GM23248 (cell line): Measurements from ENCODE around the gene FAM111A. TPM values are rescaled to one million over a fixed set of nuclear protein-coding genes. Genes with fewer than 3 reads are reported as not detected.
"Not testable (repeated sequence)": the region's sequence is repeated elsewhere in the genome, so short reads cannot be mapped to it uniquely, and the experiment has no call there.

Experiments
- DNase-seq: peaks from one replicate; pipeline ENCODE4 v3.0.0-alpha.2; 2015
- H2AFZ ChIP-seq: fragments of 200-600 bp; sonication (generic); 2 replicates; pipeline ENCODE4 v1.6.1; 2016; ENCODE audit warnings: antibody characterized with exemption
- H3F3A ChIP-seq: fragments of 200-600 bp; sonication (generic); 2 replicates; pipeline ENCODE4 v1.6.1; 2016; ENCODE audit warnings: mild to moderate bottlenecking, antibody characterized with exemption, mixed run types; ENCODE audit not compliant: insufficient read depth
- H3K27ac ChIP-seq: fragments of 200-600 bp; sonication (generic); 2 replicates; pipeline ENCODE4 v1.5.1; 2016; ENCODE audit warnings: mild to moderate bottlenecking
- H3K27me3 ChIP-seq: fragments of 200-600 bp; sonication (generic); replicated peaks from 2 replicates; pipeline ENCODE4 v1.6.1; 2016; ENCODE audit warnings: mild to moderate bottlenecking; ENCODE audit not compliant: insufficient read depth
- H3K36me3 ChIP-seq: fragments of 200-600 bp; sonication (generic); 2 replicates; pipeline ENCODE4 v1.6.1; 2016; ENCODE audit warnings: low read depth, mild to moderate bottlenecking
- H3K4me1 ChIP-seq: fragments of 200-600 bp; sonication (generic); 2 replicates; pipeline ENCODE4 v1.6.1; 2016; ENCODE audit warnings: mild to moderate bottlenecking; ENCODE audit not compliant: insufficient read depth
- H3K4me2 ChIP-seq: fragments of 200-600 bp; sonication (generic); one replicate; pipeline ENCODE4 v1.6.1; 2016; ENCODE audit warnings: mild to moderate bottlenecking; ENCODE audit not compliant: unreplicated experiment
- H3K4me3 ChIP-seq: fragments of 200-600 bp; sonication (generic); 2 replicates; pipeline ENCODE4 v1.5.1; 2016; ENCODE audit warnings: mild to moderate bottlenecking
- H3K79me2 ChIP-seq: fragments of 200-600 bp; sonication (generic); 2 replicates; pipeline ENCODE4 v1.6.1; 2016; ENCODE audit warnings: mild to moderate bottlenecking; ENCODE audit not compliant: insufficient read depth
- H3K9ac ChIP-seq: fragments of 200-600 bp; sonication (generic); 2 replicates; pipeline ENCODE4 v1.6.1; 2016; ENCODE audit warnings: mild to moderate bottlenecking
- H3K9me2 ChIP-seq: fragments of 200-600 bp; sonication (generic); 2 replicates; pipeline ENCODE4 v1.6.1; 2016; ENCODE audit warnings: mixed run types, mild to moderate bottlenecking, moderate library complexity; ENCODE audit not compliant: insufficient read depth
- H3K9me3 ChIP-seq: fragments of 200-600 bp; sonication (generic); one replicate; pipeline ENCODE4 v1.6.1; 2017; ENCODE audit warnings: low read depth
- H4K20me1 ChIP-seq: fragments of 200-600 bp; sonication (generic); 2 replicates; pipeline ENCODE4 v1.6.0; 2016; ENCODE audit not compliant: insufficient read depth
- EZH2 ChIP-seq: fragments of 200-600 bp; sonication (generic); IDR thresholded peaks from 2 replicates; pipeline ENCODE4 v1.6.1; 2018; ENCODE audit warnings: antibody characterized with exemption, mild to moderate bottlenecking; ENCODE audit not compliant: insufficient read depth, poor library complexity, severe bottlenecking
- EZH2phosphoT487 ChIP-seq: fragments of 200-600 bp; sonication (generic); IDR thresholded peaks from 2 replicates; pipeline ENCODE4 v1.6.1; 2018; ENCODE audit warnings: antibody characterized with exemption, moderate library complexity, mild to moderate bottlenecking, low read depth; ENCODE audit not compliant: insufficient read depth
- WGBS, 2 experiments: methylation state at CpG; one replicate each; pipeline ENCODE4 v1.1.6; 2015 to 2017; ENCODE audit warnings: low lambda C conversion rate in 2 of 2, low coverage in 1 of 2; ENCODE audit errors: missing lambda C conversion rate in 2 of 2; 5-methylcytosine and 5-hydroxymethylcytosine counted together
- in situ Hi-C: fragments of 300-500 bp; cut with MboI; formaldehyde crosslinking; loops from 2 replicates; pipeline ENCODE4 v1.15.0; 2020
- polyA plus RNA-seq: library from polyadenylated mRNA; unstranded; fragments of >200 nt; fragmentation: Nextera tagmentation; extraction: Ambion mirVana; gene quantifications from 2 replicates; pipeline ENCODE4 v1.2.1, GENCODE V29; 2016
- total RNA-seq: library from RNA; depleted of rRNA; stranded (reverse); fragments of >200 nt; shearing (Covaris generic); gene quantifications from 2 replicates; pipeline ENCODE4 v1.2.3, GENCODE V29; 2014

FAM111A gene
- total and polyA plus RNA-seq, 2 experiments from 2014 or later: 31.6 to 32.3 TPM

GRCh38 chr11:59097113-59097708, 45.4 kb upstream of the FAM111A start:
- no peak for TF ChIP-seq EZH2phosphoT487
- TF ChIP-seq EZH2: no peak
- Histone ChIP-seq H2AFZ (no peak overlapping the region), H4K20me1 (no peaks in the 10 kb centered on the region), H3K27me3 (peaks cover 34% of the 10 kb centered on the region), H3K9me2 (no peaks in the 10 kb centered on the region), H3K4me2 (no peak overlapping the region), H3K79me2 (no peaks in the 10 kb centered on the region), H3K9me3 (no peaks in the 10 kb centered on the region), H3K4me1 (no peaks in the 10 kb centered on the region), H3K9ac (no peak overlapping the region), H3K4me3 (no peak overlapping the region), H3F3A (no peaks in the 10 kb centered on the region), H3K36me3 (no peaks in the 10 kb centered on the region), H3K27ac (no peak overlapping the region)
- DNase-seq: peak; percentile 67
- in situ Hi-C loops: no loop called here
- 74 to 79% methylated on average over 5 of the region's 5 CpGs for WGBS, 2 experiments

DNA sequence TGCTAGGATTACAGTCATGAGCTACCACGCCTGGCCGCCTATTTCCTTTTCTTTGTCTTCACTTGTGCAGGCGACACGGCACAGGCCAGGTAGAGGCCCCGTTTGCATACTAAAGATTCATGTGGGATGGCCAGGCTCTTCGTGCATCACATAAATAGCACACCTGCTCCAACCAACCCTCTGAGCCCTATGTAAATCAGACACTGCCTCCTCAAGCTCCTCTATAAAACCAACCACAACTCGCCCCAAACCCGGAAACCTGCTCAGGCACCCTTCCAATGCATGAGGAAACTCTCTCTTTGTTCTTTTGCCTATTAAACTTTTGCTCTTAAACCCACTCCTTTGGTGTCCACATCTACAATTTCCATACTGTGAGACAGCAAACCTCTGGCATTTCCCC, 44.7 kb upstream of the FAM111A start:
- H3K9me2 ChIP-seq, H3K9ac ChIP-seq, DNase-seq, H2AFZ ChIP-seq, H3K4me1 ChIP-seq, H3K27ac ChIP-seq, H4K20me1 ChIP-seq, H3K4me3 ChIP-seq, H3K9me3 ChIP-seq, in situ Hi-C loops, H3F3A ChIP-seq, H3K79me2 ChIP-seq, H3K4me2 ChIP-seq, H3K36me3 ChIP-seq: not testable (repeated sequence)
- peaks cover 27% of the 10 kb centered on the region for H3K27me3 ChIP-seq
- 53 to 55% methylated on average over 8 of the region's 8 CpGs for WGBS, 2 experiments

DNA sequence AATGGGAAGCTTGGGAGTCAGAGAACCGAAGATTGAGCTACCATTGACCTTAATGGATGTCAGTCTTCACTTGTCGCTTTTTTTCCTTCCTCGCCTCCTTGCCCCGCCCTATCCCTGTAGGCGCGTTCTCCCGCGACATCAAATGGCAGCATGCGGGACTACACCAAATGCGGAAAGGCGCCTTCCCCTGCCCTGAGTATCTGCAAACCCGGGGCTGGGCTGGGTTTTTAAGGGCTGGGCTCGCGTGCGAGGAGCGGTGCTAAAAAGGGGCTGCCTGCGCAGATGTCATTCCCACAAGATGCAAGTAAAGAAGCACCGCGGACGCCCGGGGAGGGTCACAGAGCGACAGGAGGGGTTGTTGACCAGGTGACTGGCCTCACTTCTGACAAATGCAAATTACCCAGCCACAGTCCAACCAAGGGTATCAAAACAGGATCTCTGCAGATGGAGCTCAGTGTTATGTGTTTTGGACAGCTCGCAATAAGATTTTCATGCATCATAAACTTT, 40.3 kb upstream of the FAM111A start:
- Histone ChIP-seq H3K27me3 (peaks cover 23% of the 10 kb centered on the region), H3K4me3 (peak overlapping the region; percentile 65), H3K36me3 (no peaks in the 10 kb centered on the region), H3F3A (no peaks in the 10 kb centered on the region), H3K4me1 (0 out of 2 replicates have a peak, but pooled peaks cover 2% of the 10 kb centered on the region), H3K9me2 (no peaks in the 10 kb centered on the region), H3K27ac (no peak overlapping the region), H3K4me2 (peak overlapping the region; percentile 73), H3K9me3 (no peaks in the 10 kb centered on the region), H2AFZ (peak overlapping the region; percentile 70), H4K20me1 (no peaks in the 10 kb centered on the region), H3K79me2 (no peaks in the 10 kb centered on the region), H3K9ac (no peak overlapping the region)
- 7 to 10% methylated on average over 23 of the region's 23 CpGs for WGBS, 2 experiments
- no peak for TF ChIP-seq EZH2phosphoT487
- no peak for TF ChIP-seq EZH2
- in situ Hi-C loops: no loop called here
- peak; percentile 62 for DNase-seq

- Histone ChIP-seq H3K79me2 (no peaks in the 10 kb centered on the region), H3K27me3 (no peaks in the 10 kb centered on the region; the same call in 1 of the 2 replicates), H2AFZ (peak within 1 kb of the TSS; percentile 83), H3K9ac (peak within 1 kb of the TSS; percentile 38), H3K36me3 (no peaks in the 10 kb centered on the region), H3F3A (no peaks in the 10 kb centered on the region), H3K9me3 (no peaks in the 10 kb centered on the region), H3K4me1 (0 out of 2 replicates have a peak, but pooled peaks cover 2% of the 10 kb centered on the region), H3K4me2 (peak within 1 kb of the TSS; percentile 87), H3K9me2 (no peaks in the 10 kb centered on the region), H3K27ac (no peak within 1 kb of the TSS), H4K20me1 (no peaks in the 10 kb centered on the region), H3K4me3 (peak within 1 kb of the TSS; percentile 76)
- 2% methylated on average over 53 to 64 of the region's 64 CpGs for WGBS, 2 experiments
- TF ChIP-seq EZH2 (no peak), EZH2phosphoT487 (no peak)
- in situ Hi-C loops: no loop called here
- peak; percentile 85 for DNase-seq
Observed at GRCh38 chr11:59106363-59107336, 36.0 kb upstream of the FAM111A start, which contains the start of gene FAM111B. Gene FAM111B (plus strand): TSS chr11:59107237. CDS start chr11:59109626, 2,389 bp downstream.

DNA sequence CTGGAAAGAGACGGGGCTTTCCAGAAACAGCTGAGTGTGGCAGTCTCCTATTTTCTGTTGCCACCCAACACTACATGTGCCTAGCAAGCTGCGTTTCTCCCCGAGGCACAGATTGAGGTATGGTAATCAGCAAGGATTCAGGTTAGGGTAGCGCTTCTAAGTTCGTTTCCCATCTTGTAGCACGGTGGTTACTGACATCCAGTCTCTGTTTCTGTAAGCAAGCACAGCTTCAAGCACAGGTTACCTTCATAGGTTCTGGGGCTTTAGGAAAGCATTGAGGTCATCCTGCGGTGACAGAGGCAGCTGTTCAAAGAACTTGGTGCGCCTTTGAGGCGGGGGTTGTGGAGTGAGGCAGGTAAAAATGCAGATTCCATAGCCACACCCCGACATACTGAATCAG, 34.9 kb upstream of the FAM111A start:
- in situ Hi-C loops, H3K36me3 ChIP-seq, DNase-seq, H3K27me3 ChIP-seq, H3K27ac ChIP-seq, H4K20me1 ChIP-seq, H3K9ac ChIP-seq, H3K9me2 ChIP-seq, H3F3A ChIP-seq, H3K4me1 ChIP-seq, H3K9me3 ChIP-seq, H3K79me2 ChIP-seq: not testable (repeated sequence)
- peak overlapping the region; percentile 76 for H3K4me3 ChIP-seq
- H3K4me2 ChIP-seq: peak overlapping the region; percentile 66
- peak overlapping the region; percentile 83 for H2AFZ ChIP-seq
- 29 to 31% methylated on average over 10 of the region's 10 CpGs for WGBS, 2 experiments
